Smooth muscle cell (in vitro differentiated cells): ENCODE data around the gene PNMA8A. TPM values are rescaled to one million over a fixed set of nuclear protein-coding genes. Genes with fewer than 3 reads are reported as not detected.

Source experiments
- DNase-seq: peaks from one replicate; lab custom pipeline; 2025; ENCODE audit not compliant: unreplicated experiment; lab: John Stamatoyannopoulos, UW
- H2AFZ ChIP-seq: fragments of 200-600 bp; sonication (generic); 2 replicates; pipeline ENCODE4 v1.6.0; 2016; ENCODE audit warnings: antibody characterized with exemption, low read depth, mild to moderate bottlenecking
- H3F3A ChIP-seq: fragments of 200-600 bp; sonication (generic); 2 replicates; pipeline ENCODE4 v1.6.0; 2017; ENCODE audit warnings: antibody characterized with exemption, low read depth
- H3K27ac ChIP-seq: fragments of 200-600 bp; sonication (generic); 2 replicates; pipeline ENCODE4 v1.5.1; 2016; ENCODE audit warnings: low read depth, mild to moderate bottlenecking
- H3K27me3 ChIP-seq: fragments of 200-600 bp; sonication (generic); 2 replicates; pipeline ENCODE4 v1.6.1; 2016; ENCODE audit warnings: low read depth, mild to moderate bottlenecking
- H3K36me3 ChIP-seq: fragments of 200-600 bp; sonication (generic); 2 replicates; pipeline ENCODE4 v1.5.1; 2016; ENCODE audit warnings: low read depth
- H3K4me1 ChIP-seq: fragments of 200-600 bp; sonication (generic); 2 replicates; pipeline ENCODE4 v1.5.1; 2016; ENCODE audit warnings: low read depth
- H3K4me2 ChIP-seq: fragments of 200-600 bp; sonication (generic); 2 replicates; pipeline ENCODE4 v1.6.0; 2016; ENCODE audit warnings: mild to moderate bottlenecking
- H3K4me3 ChIP-seq: fragments of 200-600 bp; sonication (generic); 2 replicates; pipeline ENCODE4 v1.5.1; 2016; ENCODE audit warnings: mild to moderate bottlenecking
- H3K79me2 ChIP-seq: fragments of 200-600 bp; sonication (generic); 2 replicates; pipeline ENCODE4 v1.6.0; 2016; ENCODE audit warnings: low read depth, mild to moderate bottlenecking
- H3K9ac ChIP-seq: fragments of 200-600 bp; sonication (generic); 2 replicates; pipeline ENCODE4 v1.6.0; 2016; ENCODE audit warnings: low read depth
- H3K9me3 ChIP-seq: fragments of 200-600 bp; sonication (generic); replicated peaks from 2 replicates; pipeline ENCODE4 v1.5.1; 2016; ENCODE audit warnings: low read depth
- H4K20me1 ChIP-seq: fragments of 200-600 bp; sonication (generic); 2 replicates; pipeline ENCODE4 v1.6.0; 2016; ENCODE audit warnings: low read depth
- WGBS: methylation state at CpG from one replicate; pipeline ENCODE4 v1.1.7; 2016; ENCODE audit warnings: low lambda C conversion rate; 5-methylcytosine and 5-hydroxymethylcytosine counted together
- polyA plus RNA-seq: library from polyadenylated mRNA; unstranded; fragments of >200 nt; fragmentation: Nextera tagmentation; extraction: Ambion mirVana; gene quantifications from 2 replicates; pipeline ENCODE4 v1.2.1, GENCODE V29; 2016
- total RNA-seq: library from RNA; depleted of rRNA; stranded (reverse); fragments of >200 nt; gene quantifications from 2 replicates; pipeline ENCODE4 v1.2.3, GENCODE V29; 2014
- TF ChIP-seq, protein P1 (sequence below): fragments of 200-600 bp; sonication (generic); IDR thresholded peaks from 2 replicates; pipeline ENCODE4 v1.5.1; 2017; ENCODE audit warnings: borderline replicate concordance, mild to moderate bottlenecking, antibody characterized with exemption; ENCODE audit not compliant: insufficient read depth, poor library complexity, severe bottlenecking

The PNMA8A gene
- total and polyA plus RNA-seq, 2 experiments from 2014 or later: 3.6 to 16.4 TPM

DNA sequence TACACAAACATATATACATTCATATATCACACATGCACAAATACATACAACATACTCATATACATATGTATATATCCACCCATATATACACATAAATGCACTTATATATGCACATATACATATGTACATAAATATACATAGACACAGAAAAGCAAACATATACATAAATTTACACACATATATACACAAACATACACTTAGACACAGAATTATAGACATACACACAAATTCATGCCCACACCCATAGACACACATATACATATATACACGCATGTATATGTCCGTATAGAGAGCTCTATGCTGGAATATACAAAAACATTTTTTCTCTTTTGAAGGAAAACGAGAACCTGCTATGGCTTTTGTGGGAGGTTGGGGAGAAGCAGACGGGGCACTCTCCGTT lies 20.6 kb downstream of the PNMA8A start:
- no peak overlapping the region for H2AFZ ChIP-seq
- 84% methylated on average over 5 of the region's 5 CpGs for WGBS
- no peaks in the 10 kb centered on the region for H3F3A ChIP-seq
- H3K27ac ChIP-seq: no peak overlapping the region
- no peak overlapping the region for H3K4me3 ChIP-seq
- no peak overlapping the region for H3K4me2 ChIP-seq
- no peak for DNase-seq
- H3K9me3 ChIP-seq: no peaks in the 10 kb centered on the region
- H3K4me1 ChIP-seq: no peaks in the 10 kb centered on the region
- no peaks in the 10 kb centered on the region for H4K20me1 ChIP-seq
- no peaks in the 10 kb centered on the region for H3K27me3 ChIP-seq
- no peak overlapping the region for H3K9ac ChIP-seq
- H3K79me2 ChIP-seq: no peaks in the 10 kb centered on the region
- H3K36me3 ChIP-seq: no peaks in the 10 kb centered on the region
- TF ChIP-seq, protein P1, sequence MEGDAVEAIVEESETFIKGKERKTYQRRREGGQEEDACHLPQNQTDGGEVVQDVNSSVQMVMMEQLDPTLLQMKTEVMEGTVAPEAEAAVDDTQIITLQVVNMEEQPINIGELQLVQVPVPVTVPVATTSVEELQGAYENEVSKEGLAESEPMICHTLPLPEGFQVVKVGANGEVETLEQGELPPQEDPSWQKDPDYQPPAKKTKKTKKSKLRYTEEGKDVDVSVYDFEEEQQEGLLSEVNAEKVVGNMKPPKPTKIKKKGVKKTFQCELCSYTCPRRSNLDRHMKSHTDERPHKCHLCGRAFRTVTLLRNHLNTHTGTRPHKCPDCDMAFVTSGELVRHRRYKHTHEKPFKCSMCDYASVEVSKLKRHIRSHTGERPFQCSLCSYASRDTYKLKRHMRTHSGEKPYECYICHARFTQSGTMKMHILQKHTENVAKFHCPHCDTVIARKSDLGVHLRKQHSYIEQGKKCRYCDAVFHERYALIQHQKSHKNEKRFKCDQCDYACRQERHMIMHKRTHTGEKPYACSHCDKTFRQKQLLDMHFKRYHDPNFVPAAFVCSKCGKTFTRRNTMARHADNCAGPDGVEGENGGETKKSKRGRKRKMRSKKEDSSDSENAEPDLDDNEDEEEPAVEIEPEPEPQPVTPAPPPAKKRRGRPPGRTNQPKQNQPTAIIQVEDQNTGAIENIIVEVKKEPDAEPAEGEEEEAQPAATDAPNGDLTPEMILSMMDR: no peak

DNA sequence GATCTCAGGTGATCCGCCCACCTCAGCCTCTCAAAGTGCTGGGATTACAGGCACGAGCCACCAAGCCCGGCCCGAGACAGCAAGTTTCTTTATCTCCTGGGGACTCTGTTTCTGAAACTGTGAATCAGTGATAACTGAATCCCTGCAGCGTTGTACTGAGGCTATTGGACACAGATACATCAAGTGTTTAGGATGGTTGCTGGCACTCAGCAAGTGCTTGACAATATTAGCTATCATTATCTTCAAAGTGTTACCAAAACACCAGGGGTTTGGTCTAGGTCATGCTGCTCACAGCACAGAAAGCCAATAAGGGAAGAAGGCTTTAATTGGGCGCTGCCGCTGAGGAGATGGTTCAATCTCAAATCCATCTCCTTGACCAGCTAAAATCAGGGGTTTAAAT lies 22.1 kb downstream of the PNMA8A start:
- TF ChIP-seq, protein P1: no peak
- no peaks in the 10 kb centered on the region for H3K27me3 ChIP-seq
- no peak overlapping the region for H3K27ac ChIP-seq
- no peak overlapping the region for H3K4me3 ChIP-seq
- no peaks in the 10 kb centered on the region for H3K79me2 ChIP-seq
- no peaks in the 10 kb centered on the region for H3F3A ChIP-seq
- no peak for DNase-seq
- H3K9me3 ChIP-seq: no peaks in the 10 kb centered on the region
- no peak overlapping the region for H3K4me2 ChIP-seq
- H2AFZ ChIP-seq: no peak overlapping the region
- H4K20me1 ChIP-seq: no peaks in the 10 kb centered on the region
- H3K9ac ChIP-seq: no peak overlapping the region
- no peaks in the 10 kb centered on the region for H3K36me3 ChIP-seq
- WGBS: 68% methylated on average over 7 of the region's 7 CpGs
- no peaks in the 10 kb centered on the region for H3K4me1 ChIP-seq

DNA sequence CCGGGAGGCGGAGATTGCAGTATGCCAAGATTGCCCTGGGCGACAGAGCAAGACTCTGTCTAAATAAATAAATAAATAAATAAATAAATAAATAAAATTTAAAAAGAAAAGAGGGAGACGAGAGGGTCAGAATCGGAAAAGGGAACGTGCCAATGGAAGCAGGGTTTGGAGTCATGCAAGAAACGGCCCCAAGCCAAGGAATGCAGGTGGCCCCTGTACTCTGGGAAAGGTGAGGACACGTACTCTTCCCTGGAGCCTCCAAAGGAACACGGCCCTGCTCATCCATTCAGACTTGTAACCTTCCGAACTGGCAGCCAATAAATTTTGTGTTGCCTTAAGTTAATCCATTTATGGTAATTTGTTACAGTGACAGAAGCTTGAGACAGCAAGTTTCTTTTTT lies 22.8 kb downstream of the PNMA8A start:
- no peak overlapping the region for H3K27ac ChIP-seq
- no peaks in the 10 kb centered on the region for H3K36me3 ChIP-seq
- H4K20me1 ChIP-seq: no peaks in the 10 kb centered on the region
- no peak overlapping the region for H2AFZ ChIP-seq
- H3K4me1 ChIP-seq: no peaks in the 10 kb centered on the region
- no peak for DNase-seq
- H3K79me2 ChIP-seq: no peaks in the 10 kb centered on the region
- H3K4me3 ChIP-seq: no peak overlapping the region
- TF ChIP-seq, protein P1: no peak
- H3K4me2 ChIP-seq: no peak overlapping the region
- no peaks in the 10 kb centered on the region for H3K27me3 ChIP-seq
- H3K9ac ChIP-seq: no peak overlapping the region
- H3F3A ChIP-seq: no peaks in the 10 kb centered on the region
- H3K9me3 ChIP-seq: no peaks in the 10 kb centered on the region
- 96% methylated on average over 10 of the region's 10 CpGs for WGBS

DNA sequence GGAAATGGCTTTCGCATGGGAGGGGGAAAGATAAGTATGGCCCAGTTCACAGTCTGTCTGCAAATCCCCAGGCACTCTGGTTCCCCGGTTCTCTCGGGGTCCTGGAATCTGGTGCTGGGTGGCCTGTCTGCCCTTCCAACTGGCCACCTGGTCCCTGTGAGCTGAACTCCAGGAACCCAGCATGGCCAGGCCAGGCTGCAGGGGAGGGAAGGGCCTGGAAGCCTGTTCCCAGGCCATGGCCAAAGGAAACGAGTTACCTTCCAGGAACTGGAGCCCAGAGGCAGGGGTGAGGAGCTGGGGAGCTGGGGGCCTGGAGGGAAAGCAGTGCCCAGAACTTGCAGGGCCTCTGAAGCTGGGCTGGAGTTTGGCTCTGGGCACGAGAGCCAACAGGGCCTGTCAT lies 23.5 kb downstream of the PNMA8A start:
- Histone ChIP-seq H3K79me2 (no peaks in the 10 kb centered on the region), H3K27me3 (no peaks in the 10 kb centered on the region), H3K9ac (no peak overlapping the region), H3K27ac (peak overlapping the region; percentile 48), H2AFZ (peak overlapping the region; percentile 74), H3K4me3 (no peak overlapping the region), H3K36me3 (no peaks in the 10 kb centered on the region), H3F3A (no peaks in the 10 kb centered on the region), H3K4me2 (no peak overlapping the region), H3K9me3 (no peaks in the 10 kb centered on the region), H4K20me1 (no peaks in the 10 kb centered on the region), H3K4me1 (no peaks in the 10 kb centered on the region)
- TF ChIP-seq, protein P1: no peak
- DNase-seq: no peak
- WGBS: 42% methylated on average over 5 of the region's 5 CpGs
